Esophagus squamous epithelium (tissue), 5 donors: ENCODE measurements around the gene EIF3K. TPM values are rescaled to one million over a fixed set of nuclear protein-coding genes. Genes with fewer than 3 reads are reported as not detected.
"Not testable (repeated sequence)": the region's sequence is repeated elsewhere in the genome, so short reads cannot be mapped to it uniquely, and the experiment has no call there.

Source experiments
- DNase-seq: peaks from one replicate; lab custom pipeline; 2025; lab: John Stamatoyannopoulos, UW
- H3K27ac ChIP-seq, 4 donors: fragments of 200-600 bp; sonication (generic); one replicate each; pipeline ENCODE4 v1.5.1; 2016 to 2019; ENCODE audit warnings: mild to moderate bottlenecking in 1 of 4
- H3K27me3 ChIP-seq, 4 donors: fragments of 200-600 bp; sonication (generic); 1 replicate in 3 of 4; 2 replicates in 1 of 4; pipeline versions ENCODE4 v1.5.1 to v1.6.0; 2017 to 2021; ENCODE audit warnings: antibody characterized with exemption in 1 of 4
- H3K36me3 ChIP-seq, 3 donors: fragments of 200-600 bp; sonication (generic); one replicate each; pipeline ENCODE4 v1.5.1; 2016 to 2019
- H3K4me1 ChIP-seq, 3 donors: fragments of 200-600 bp; sonication (generic); one replicate each; pipeline ENCODE4 v1.5.1; 2017 to 2019
- H3K4me3 ChIP-seq, 4 donors: fragments of 200-600 bp; sonication (generic); 1 replicate in 3 of 4; 2 replicates in 1 of 4; pipeline ENCODE4 v1.5.1; 2016 to 2019; ENCODE audit warnings: mild to moderate bottlenecking in 2 of 4, moderate library complexity in 1 of 4
- H3K9me3 ChIP-seq, 3 donors: fragments of 200-600 bp; sonication (generic); one replicate each; pipeline ENCODE4 v1.5.1; 2016 to 2019
- POLR2A ChIP-seq, 4 donors: fragments of 450-650 bp; IDR thresholded peaks; one replicate each; pipeline ENCODE4 v1.6.1; 2017; ENCODE audit warnings: antibody characterized with exemption in 4 of 4, mild to moderate bottlenecking in 4 of 4, moderate library complexity in 3 of 4
- WGBS, 2 donors: methylation state at CpG; one replicate each; pipeline ENCODE4 v1.1.5; 2018; 5-methylcytosine and 5-hydroxymethylcytosine counted together
- intact Hi-C: fragments of 100-400 bp; cut with DNase I; formaldehyde crosslinking; loops from one replicate; pipeline ENCODE4 v1.15.0; 2022
- total RNA-seq, 4 donors: library from RNA; depleted of rRNA; stranded (reverse); fragments of >200 nt; gene quantifications; one replicate each; pipeline ENCODE4 v1.1.0, GENCODE V29; 2016
- TF ChIP-seq, protein P1 (sequence below), 6 experiments: fragments of 450-650 bp in 4 of 6; fragments of 200-600 bp in 2 of 6; sonication (generic) in 2 of 6; IDR thresholded peaks; one replicate each; pipeline ENCODE4 v1.5.1; 2016 to 2019; ENCODE audit warnings: antibody characterized with exemption in 6 of 6, mild to moderate bottlenecking in 4 of 6, moderate library complexity in 4 of 6
- donor health status: DM: yes; HTN: yes; CAD: no.

EIF3K gene
- total RNA-seq, 4 donors from 2014 or later = 437 to 578 (median 516) TPM

- Histone ChIP-seq H3K4me1 (peaks cover 0 to 18% (median 2%) of the 10 kb centered on the region in 3 donors), H3K27ac (no peak overlapping the region), H3K4me3 (no peak overlapping the region), H3K27me3 (no peaks in the 10 kb centered on the region), H3K9me3 (no peaks in the 10 kb centered on the region), H3K36me3 (peaks cover 36 to 94% (median 40%) of the 10 kb centered on the region in 3 donors)
- intact Hi-C loops = loop anchor here (5.0 kb wide), 1 partner anchor 82 kb away; no protein-coding TSS in a partner anchor
- no peak for DNase-seq
- 96 to 100% methylated on average over 3 of the region's 6 CpGs for WGBS, 2 donors
- TF ChIP-seq POLR2A (IDR thresholded peaks at IDR 0.05) = no peak
- TF ChIP-seq, protein P1, sequence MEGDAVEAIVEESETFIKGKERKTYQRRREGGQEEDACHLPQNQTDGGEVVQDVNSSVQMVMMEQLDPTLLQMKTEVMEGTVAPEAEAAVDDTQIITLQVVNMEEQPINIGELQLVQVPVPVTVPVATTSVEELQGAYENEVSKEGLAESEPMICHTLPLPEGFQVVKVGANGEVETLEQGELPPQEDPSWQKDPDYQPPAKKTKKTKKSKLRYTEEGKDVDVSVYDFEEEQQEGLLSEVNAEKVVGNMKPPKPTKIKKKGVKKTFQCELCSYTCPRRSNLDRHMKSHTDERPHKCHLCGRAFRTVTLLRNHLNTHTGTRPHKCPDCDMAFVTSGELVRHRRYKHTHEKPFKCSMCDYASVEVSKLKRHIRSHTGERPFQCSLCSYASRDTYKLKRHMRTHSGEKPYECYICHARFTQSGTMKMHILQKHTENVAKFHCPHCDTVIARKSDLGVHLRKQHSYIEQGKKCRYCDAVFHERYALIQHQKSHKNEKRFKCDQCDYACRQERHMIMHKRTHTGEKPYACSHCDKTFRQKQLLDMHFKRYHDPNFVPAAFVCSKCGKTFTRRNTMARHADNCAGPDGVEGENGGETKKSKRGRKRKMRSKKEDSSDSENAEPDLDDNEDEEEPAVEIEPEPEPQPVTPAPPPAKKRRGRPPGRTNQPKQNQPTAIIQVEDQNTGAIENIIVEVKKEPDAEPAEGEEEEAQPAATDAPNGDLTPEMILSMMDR (IDR thresholded peaks at IDR 0.05) = no peak
Observed at GRCh38 chr19:38629568-38629967, 10.6 kb downstream of the EIF3K start.

DNA sequence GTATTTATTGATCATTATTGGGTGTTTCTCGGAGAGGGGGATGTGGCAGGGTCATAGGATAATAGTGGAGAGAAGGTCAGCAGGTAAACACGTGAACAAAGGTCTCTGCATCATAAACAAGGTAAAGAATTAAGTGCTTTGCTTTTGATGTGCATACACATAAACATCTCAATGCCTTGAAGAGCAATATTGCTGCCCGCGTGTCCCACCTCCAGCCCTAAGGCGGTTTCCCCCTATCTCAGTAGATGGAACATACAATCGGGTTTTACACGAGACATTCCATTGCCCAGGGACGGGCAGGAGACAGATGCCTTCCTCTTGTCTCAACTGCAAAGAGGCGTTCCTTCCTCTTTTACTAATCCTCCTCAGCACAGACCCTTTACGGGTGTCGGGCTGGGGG lies 12.3 kb downstream of the EIF3K start:
- 79 to 80% methylated on average over 9 to 11 of the region's 11 CpGs for WGBS, 2 donors
- peak overlapping the region in 2 of 4 donors; percentile 53 to 67 for H3K27ac ChIP-seq
- not testable (repeated sequence) for DNase-seq

GRCh38 chr19:38631811-38632475 lies 13.0 kb downstream of the EIF3K start:
- Histone ChIP-seq H3K4me1 (peaks cover 12 to 42% (median 22%) of the 10 kb centered on the region in 3 donors), H3K27ac (peak overlapping the region in 3 of 4 donors; percentile 19 to 67 (median 53)), H3K36me3 (peaks cover 20 to 84% (median 29%) of the 10 kb centered on the region in 3 donors)
- H3K4me3 ChIP-seq, H3K27me3 ChIP-seq, intact Hi-C loops, DNase-seq, H3K9me3 ChIP-seq: not testable (repeated sequence)
- 61 to 63% methylated on average over 7 of the region's 7 CpGs for WGBS, 2 donors

More for the DNA sequence above, 12.3 kb downstream of the EIF3K start:
- H3K9me3 ChIP-seq, H3K27me3 ChIP-seq, H3K4me3 ChIP-seq, intact Hi-C loops: not testable (repeated sequence)
- Histone ChIP-seq H3K36me3 (peaks cover 26 to 91% (median 33%) of the 10 kb centered on the region in 3 donors), H3K4me1 (peaks cover 6 to 35% (median 16%) of the 10 kb centered on the region in 3 donors)

- DNase-seq = no peak
- Histone ChIP-seq H3K4me3 (no peak overlapping the region), H3K36me3 (peaks cover 14 to 77% (median 27%) of the 10 kb centered on the region in 3 donors), H3K4me1 (peaks cover 19 to 49% (median 24%) of the 10 kb centered on the region in 3 donors), H3K27me3 (no peaks in the 10 kb centered on the region), H3K27ac (peak overlapping the region in 3 of 4 donors; percentile 19 to 67 (median 46)), H3K9me3 (no peaks in the 10 kb centered on the region)
- 86 to 87% methylated on average over 11 to 12 of the region's 16 CpGs for WGBS, 2 donors
- TF ChIP-seq POLR2A (IDR thresholded peaks at IDR 0.05) = no peak
- TF ChIP-seq, protein P1 (IDR thresholded peaks at IDR 0.05) = no peak
- intact Hi-C loops = no loop called here
Observed at GRCh38 chr19:38632476-38633213, 13.7 kb downstream of the EIF3K start.

DNA sequence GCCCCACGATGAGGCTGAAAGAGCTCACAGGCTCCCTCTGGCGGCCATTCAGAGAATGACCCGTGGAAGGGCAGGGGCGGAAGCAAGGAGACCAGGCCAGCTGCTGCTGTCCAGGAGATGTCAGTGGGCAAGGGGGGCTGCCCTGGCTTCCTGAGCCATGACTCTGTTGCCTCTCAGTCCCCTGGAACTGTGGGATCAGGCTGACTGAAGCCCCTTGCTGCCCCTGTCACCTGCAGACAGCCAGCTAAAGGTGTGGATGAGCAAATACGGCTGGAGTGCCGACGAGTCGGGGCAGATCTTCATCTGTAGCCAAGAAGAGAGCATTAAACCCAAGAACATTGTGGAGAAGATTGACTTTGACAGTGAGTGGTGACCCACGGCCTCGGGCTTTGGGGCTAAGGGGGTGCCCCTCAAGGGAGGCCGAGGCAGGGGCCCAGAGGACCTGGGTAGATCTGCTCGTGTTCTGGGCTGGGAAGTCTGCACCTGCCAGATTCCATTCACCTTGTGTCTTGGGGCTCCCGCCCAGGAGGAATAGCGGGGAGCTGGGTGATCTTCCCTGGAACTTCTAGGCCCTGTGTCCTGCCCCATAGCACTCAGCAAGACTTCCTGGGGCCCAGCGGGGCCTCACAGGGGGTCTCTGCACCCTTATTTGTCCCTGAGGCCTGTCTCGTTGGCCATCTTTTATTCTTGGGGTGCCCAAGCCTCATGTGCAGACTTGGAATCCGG lies 15.9 kb downstream of the EIF3K start:
- Histone ChIP-seq H3K4me3 (no peak overlapping the region), H3K9me3 (no peaks in the 10 kb centered on the region), H3K27me3 (no peaks in the 10 kb centered on the region), H3K4me1 (peaks cover 19 to 70% (median 28%) of the 10 kb centered on the region in 3 donors), H3K27ac (peak overlapping the region; percentile 66 to 84 (median 82)), H3K36me3 (peaks cover 3 to 63% (median 9%) of the 10 kb centered on the region in 3 donors)
- no peak for DNase-seq
- intact Hi-C loops = no loop called here
- WGBS, 2 donors = 32 to 45% methylated on average over 14 to 17 of the region's 17 CpGs
- TF ChIP-seq POLR2A (IDR thresholded peaks at IDR 0.05) = no peak
- TF ChIP-seq, protein P1 (IDR thresholded peaks at IDR 0.05) = peak; percentile 90 to 97 (median 96)
